Right lobe of liver (tissue), 6 donors: ENCODE measurements around the gene ZSWIM5. TPM values are rescaled to one million over a fixed set of nuclear protein-coding genes. Genes with fewer than 3 reads are reported as not detected.
A peak's percentile ranks its signal among the peaks of the same experiment; 100 is the strongest.

Experiments used
- ATAC-seq, 4 donors: fragments of 200-7000 bp; cut with Tn5 transposase; one replicate each; pipeline ENCODE4 v1.9.1; 2020; ENCODE audit warnings: mild to moderate bottlenecking in 4 of 4, moderate library complexity in 4 of 4
- DNase-seq, 3 donors: peaks; one replicate each; pipeline ENCODE4 v3.0.0-alpha.2; 2020
- H3K27ac ChIP-seq, 3 donors: fragments of 200-600 bp; one replicate each; pipeline ENCODE4 v1.8.0; 2022
- H3K27me3 ChIP-seq, 2 donors: fragments of 200-600 bp; one replicate each; pipeline ENCODE4 v1.8.0; 2022
- H3K36me3 ChIP-seq, 4 donors: fragments of 200-600 bp; sonication (generic) in 1 of 4; one replicate each; pipeline versions ENCODE4 v1.5.1 to v1.8.0; 2017 to 2022; ENCODE audit warnings: control low read depth in 1 of 4
- H3K4me1 ChIP-seq, 4 donors: fragments of 200-600 bp; sonication (generic) in 1 of 4; one replicate each; pipeline versions ENCODE4 v1.5.1 to v1.8.0; 2017 to 2022; ENCODE audit warnings: control low read depth in 1 of 4
- H3K4me3 ChIP-seq, 3 donors: fragments of 200-600 bp; one replicate each; pipeline ENCODE4 v1.8.0; 2022
- H3K9me3 ChIP-seq, 4 donors: fragments of 200-600 bp; sonication (generic) in 1 of 4; one replicate each; pipeline versions ENCODE4 v1.5.1 to v1.8.0; 2017 to 2022; ENCODE audit warnings: control low read depth in 1 of 4
- CTCF ChIP-seq, 4 donors: fragments of 200-600 bp in 3 of 4; fragments of 450-650 bp in 1 of 4; IDR thresholded peaks; one replicate each; pipeline versions ENCODE4 v1.5.1 to v1.8.0; 2016 to 2022; ENCODE audit warnings: antibody characterized with exemption in 4 of 4, mild to moderate bottlenecking in 2 of 4
- POLR2A ChIP-seq: fragments of 450-650 bp; IDR thresholded peaks from one replicate; pipeline ENCODE4 v1.6.1; 2017; ENCODE audit warnings: antibody characterized with exemption, mild to moderate bottlenecking
- WGBS: methylation state at CpG from one replicate; pipeline ENCODE4 v1.1.6; 2018; ENCODE audit warnings: low coverage, low lambda C conversion rate; ENCODE audit not compliant: insufficient coverage; ENCODE audit errors: missing lambda C conversion rate; 5-methylcytosine and 5-hydroxymethylcytosine counted together
- intact Hi-C, 2 donors: fragments of 100-400 bp; cut with DNase I; formaldehyde crosslinking; loops; one replicate each; pipeline versions ENCODE4 v1.11.2 to v1.14.1; 2022
- total RNA-seq, 6 experiments: library from RNA; depleted of rRNA in 2 of 6; stranded (reverse); fragments of >200 nt in 2 of 6; fragmentation: NEBNext Ultra II Directional in 3 of 6; extraction: Animal tissue kit (Norgen Biotek cat#: 25700) in 3 of 6; gene quantifications; one replicate each; pipeline versions ENCODE4 v1.1.0 to v1.2.4, GENCODE V29; 2016 to 2023
- donor health status: DM: no; HTN: yes; CAD: no.
- donor health status: DM: no; HTN: no; CAD: no.
- donor health status: DM: no; HTN: no; CAD: no.
- donor health status: DM: no; HTN: yes; CAD: no.
- donor health status: DM: no; HTN: yes; CAD: no.

Gene ZSWIM5
- total RNA-seq, 6 experiments from 2014 or later: 0.18 to 0.46 (median 0.31) TPM

- DNase-seq (no peak), ATAC-seq (no peak)
- H3K27me3 ChIP-seq: no peaks in the 10 kb centered on the region
- no peaks in the 10 kb centered on the region for H3K9me3 ChIP-seq
- H3K4me3 ChIP-seq: no peak overlapping the region
- no peak for TF ChIP-seq CTCF (IDR thresholded peaks at IDR 0.05)
- no peak for TF ChIP-seq POLR2A
- H3K4me1 ChIP-seq: peaks cover 0 to 18% (median 9%) of the 10 kb centered on the region in 4 donors
- H3K27ac ChIP-seq: no peak overlapping the region
- H3K36me3 ChIP-seq: peaks cover 0 to 14% (median 2%) of the 10 kb centered on the region in 4 donors
- intact Hi-C loops: loop anchor here (5.0 to 10.0 kb wide), 2 partner anchors 282 to 479 kb away; partner anchors contain the start of gene TESK2 (in 1 of the 2)
- 79% methylated on average over 2 of the region's 2 CpGs for WGBS
Measured at GRCh38 chr1:45015683-45016082, 190.7 kb downstream of the ZSWIM5 start.

- ATAC-seq (peak in 2 of 4 donors; percentile 10 to 21), DNase-seq (peak; percentile 66 to 72 (median 72))
- no peaks in the 10 kb centered on the region for H3K9me3 ChIP-seq
- no peak overlapping the region for H3K27ac ChIP-seq
- TF ChIP-seq CTCF (IDR thresholded peaks at IDR 0.05) (peak; percentile 79 to 90 (median 84)), POLR2A (no peak)
- intact Hi-C loops: loop anchor here (5.0 to 10.0 kb wide), 2 partner anchors 283 to 480 kb away; partner anchors contain the start of gene TESK2 (in 1 of the 2)
- whole genome bisulfite sequencing: 20% methylated on average over 3 of the region's 6 CpGs
- H3K4me3 ChIP-seq: no peak overlapping the region
- H3K36me3 ChIP-seq: peaks cover 0 to 16% (median 3%) of the 10 kb centered on the region in 4 donors
- peaks cover 2 to 27% (median 13%) of the 10 kb centered on the region in 4 donors for H3K4me1 ChIP-seq
- H3K27me3 ChIP-seq: no peaks in the 10 kb centered on the region
Measured at GRCh38 chr1:45014321-45015028, 191.9 kb downstream of the ZSWIM5 start.

- Histone ChIP-seq H3K27me3 (no peaks in the 10 kb centered on the region), H3K9me3 (no peaks in the 10 kb centered on the region), H3K4me1 (peaks cover 1 to 29% (median 14%) of the 10 kb centered on the region in 4 donors), H3K27ac (peak overlapping the region in 2 of 3 donors; percentile 65 to 72), H3K36me3 (peaks cover 0 to 24% (median 8%) of the 10 kb centered on the region in 4 donors), H3K4me3 (no peak overlapping the region)
- WGBS: 69% methylated on average over 5 of the region's 12 CpGs
- TF ChIP-seq CTCF (IDR thresholded peaks at IDR 0.05): no peak
- no peak for TF ChIP-seq POLR2A
- intact Hi-C loops: loop anchor here in 1 of 2 donors (10.0 kb wide), 1 partner anchor 481 kb away; the partner anchor contains the start of gene TESK2
- DNase-seq: no peak
- ATAC-seq: no peak
Measured at GRCh38 chr1:45013551-45014209, 192.7 kb downstream of the ZSWIM5 start.

GRCh38 chr1:45012639-45013278, 193.6 kb downstream of the ZSWIM5 start:
- no peak for TF ChIP-seq CTCF (IDR thresholded peaks at IDR 0.05)
- peak; percentile 21 for TF ChIP-seq POLR2A
- peak; percentile 95 to 97 (median 96) for DNase-seq
- intact Hi-C loops: loop anchor here in 1 of 2 donors (10.0 kb wide), 1 partner anchor 482 kb away; the partner anchor contains the start of gene TESK2
- WGBS: 5% methylated on average over 20 of the region's 21 CpGs
- Histone ChIP-seq H3K9me3 (no peaks in the 10 kb centered on the region), H3K4me1 (peaks cover 0 to 29% (median 14%) of the 10 kb centered on the region in 4 donors), H3K27ac (peak overlapping the region; percentile 36 to 72 (median 65)), H3K36me3 (peaks cover 0 to 34% (median 18%) of the 10 kb centered on the region in 4 donors), H3K27me3 (no peaks in the 10 kb centered on the region), H3K4me3 (peak overlapping the region; percentile 87 to 100 (median 92))
- peak; percentile 72 to 75 (median 74) for ATAC-seq
